Measurements from ENCODE around the gene OR9K2.
"Not testable (repeated sequence)": the region's sequence is repeated elsewhere in the genome, so short reads cannot be mapped to it uniquely, and the experiment has no call there.

Gene OR9K2

GRCh38 chr12:55142669-55143565, 16.7 kb downstream of the OR9K2 start:
- TF ChIP-seq CTCF (IDR thresholded peaks at IDR 0.05) = peak; percentile 64
- H3K4me1 ChIP-seq = no peaks in the 10 kb centered on the region
- H3K9me3 ChIP-seq (ENCODE audit: control insufficient read depth, low read length) = no peaks in the 10 kb centered on the region
- H3K4me3 ChIP-seq (ENCODE audit: low read depth, low read length) = no peak overlapping the region
- H3K79me2 ChIP-seq = no peaks in the 10 kb centered on the region
- H3K27me3 ChIP-seq (ENCODE audit: control insufficient read depth, insufficient read depth, low read length) = no peaks in the 10 kb centered on the region
- no peak overlapping the region for H2AFZ ChIP-seq
- H3K9ac ChIP-seq = no peak overlapping the region
- no peaks in the 10 kb centered on the region for H3K36me3 ChIP-seq (ENCODE audit: control insufficient read depth, insufficient read depth, low read length)
- H3K27ac ChIP-seq = no peak overlapping the region
- no peak overlapping the region for H3K4me2 ChIP-seq (ENCODE audit: low read length)

DNA sequence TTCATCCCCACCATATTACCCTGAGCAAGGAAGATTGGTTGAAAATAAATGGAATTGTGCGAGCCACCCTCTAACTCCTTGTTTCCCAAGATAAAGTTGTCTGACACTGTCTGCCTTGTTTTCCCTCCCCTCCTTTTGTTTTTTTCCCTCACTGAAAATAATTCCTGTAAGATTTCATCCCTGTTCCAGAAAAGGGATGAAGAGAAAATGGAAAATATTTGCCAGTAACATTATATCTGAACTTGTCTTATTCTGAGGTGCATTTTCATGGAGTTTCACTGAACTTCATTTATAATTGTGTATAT, 17.3 kb downstream of the OR9K2 start:
- Histone ChIP-seq H3K4me3 (ENCODE audit: low read depth, low read length) (no peak overlapping the region), H2AFZ (no peak overlapping the region), H3K9me3 (ENCODE audit: control insufficient read depth, low read length) (no peaks in the 10 kb centered on the region), H3K9ac (no peak overlapping the region), H3K4me2 (ENCODE audit: low read length) (no peak overlapping the region), H3K27me3 (ENCODE audit: control insufficient read depth, insufficient read depth, low read length) (no peaks in the 10 kb centered on the region), H3K4me1 (no peaks in the 10 kb centered on the region), H3K27ac (no peak overlapping the region), H3K79me2 (no peaks in the 10 kb centered on the region), H3K36me3 (ENCODE audit: control insufficient read depth, insufficient read depth, low read length) (no peaks in the 10 kb centered on the region)
- no peak for TF ChIP-seq CTCF (IDR thresholded peaks at IDR 0.05)

DNA sequence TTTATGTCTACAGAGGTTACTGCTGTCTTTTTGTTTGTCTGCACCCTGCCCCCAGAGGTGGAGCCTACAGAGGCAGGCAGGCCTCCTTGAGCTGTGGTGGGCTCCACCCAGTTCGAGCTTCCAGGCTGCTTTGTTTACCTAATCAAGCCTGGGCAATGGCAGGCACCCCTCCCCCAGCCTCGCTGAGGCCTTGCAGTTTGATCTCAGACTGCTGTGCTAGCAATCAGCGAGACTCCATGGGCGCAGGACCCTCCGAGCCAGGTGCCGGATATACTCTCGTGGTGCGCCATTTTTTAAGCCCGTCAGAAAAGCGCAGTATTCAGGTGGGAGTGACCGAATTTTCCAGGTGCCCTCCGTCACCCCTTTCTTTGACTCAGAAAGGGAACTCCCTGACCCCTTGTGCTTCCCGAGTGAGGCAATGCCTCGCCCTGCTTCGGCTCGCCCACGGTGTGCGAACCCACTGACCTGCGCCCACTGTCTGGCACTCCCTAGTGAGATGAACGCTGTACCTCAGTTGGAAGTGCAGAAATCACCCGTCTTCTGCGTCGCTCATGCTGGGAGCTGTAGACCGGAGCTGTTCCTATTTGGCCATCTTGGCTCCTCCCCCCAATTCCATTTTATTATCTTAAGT, 40.9 kb downstream of the OR9K2 start:
- not testable (repeated sequence) for H3K4me3 ChIP-seq (ENCODE audit: low read depth, low read length); H3K9ac ChIP-seq; H3K79me2 ChIP-seq

DNA sequence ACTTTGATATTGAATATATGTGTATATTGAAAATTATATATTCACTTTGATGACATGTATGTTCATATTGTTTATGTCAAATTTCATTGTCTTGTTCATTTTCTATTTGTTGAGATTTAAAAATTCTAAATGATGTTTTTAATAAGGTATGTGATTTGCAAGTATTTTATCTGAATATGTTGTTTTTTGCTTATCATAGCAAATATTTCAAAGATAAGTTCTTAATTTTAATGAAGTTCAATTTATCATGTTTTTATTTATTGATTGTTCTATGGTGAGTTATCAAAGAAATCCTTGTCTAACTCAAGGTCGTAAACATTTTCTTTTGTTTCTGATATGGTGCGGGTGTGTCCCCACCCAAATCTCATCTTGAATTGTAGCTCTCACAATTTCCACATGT, 45.2 kb downstream of the OR9K2 start:
- Histone ChIP-seq H3K4me2 (ENCODE audit: low read length) (no peak overlapping the region), H3K4me3 (ENCODE audit: low read depth, low read length) (no peak overlapping the region), H3K36me3 (ENCODE audit: control insufficient read depth, insufficient read depth, low read length) (no peaks in the 10 kb centered on the region), H3K79me2 (no peaks in the 10 kb centered on the region), H3K27me3 (ENCODE audit: control insufficient read depth, insufficient read depth, low read length) (no peaks in the 10 kb centered on the region), H3K27ac (no peak overlapping the region), H3K4me1 (no peaks in the 10 kb centered on the region), H3K9ac (no peak overlapping the region), H3K9me3 (ENCODE audit: control insufficient read depth, low read length) (no peaks in the 10 kb centered on the region), H2AFZ (no peak overlapping the region)
- TF ChIP-seq CTCF (IDR thresholded peaks at IDR 0.05) = no peak

More for the DNA sequence above, 40.9 kb downstream of the OR9K2 start:
- H2AFZ ChIP-seq; H3K9me3 ChIP-seq (ENCODE audit: control insufficient read depth, low read length); H3K27ac ChIP-seq; H3K4me1 ChIP-seq; H3K27me3 ChIP-seq (ENCODE audit: control insufficient read depth, insufficient read depth, low read length); H3K36me3 ChIP-seq (ENCODE audit: control insufficient read depth, insufficient read depth, low read length); H3K4me2 ChIP-seq (ENCODE audit: low read length): not testable (repeated sequence)

- not testable (repeated sequence) for H3K27ac ChIP-seq; H3K36me3 ChIP-seq (ENCODE audit: control insufficient read depth, insufficient read depth, low read length); H3K27me3 ChIP-seq (ENCODE audit: control insufficient read depth, insufficient read depth, low read length); H3K4me2 ChIP-seq (ENCODE audit: low read length); H3K9ac ChIP-seq; H2AFZ ChIP-seq; H3K79me2 ChIP-seq; H3K4me1 ChIP-seq; H3K9me3 ChIP-seq (ENCODE audit: control insufficient read depth, low read length); H3K4me3 ChIP-seq (ENCODE audit: low read depth, low read length)
Observed at GRCh38 chr12:55171846-55172245, 45.6 kb downstream of the OR9K2 start.
